CD4-positive, alpha-beta T cell treated with Interleukin-15 for 1 hour (primary cell): Measurements from ENCODE around the gene FIBP.

ENCODE experiments used
- DNase-seq: peaks from one replicate; pipeline ENCODE4 v3.0.0-alpha.2; 2020

FIBP gene

GRCh38 chr11:65869643-65870306 is 18.5 kb downstream of the FIBP start:
- no peak for DNase-seq

GRCh38 chr11:65868907-65869306 is 19.4 kb downstream of the FIBP start:
- DNase-seq = no peak

GRCh38 chr11:65868076-65868667 is 20.1 kb downstream of the FIBP start:
- no peak for DNase-seq

GRCh38 chr11:65867284-65868071 is 20.8 kb downstream of the FIBP start:
- no peak for DNase-seq

- no peak for DNase-seq
Measured at GRCh38 chr11:65866509-65867283, 21.6 kb downstream of the FIBP start.

GRCh38 chr11:65865550-65866172 is 22.6 kb downstream of the FIBP start:
- DNase-seq = no peak

- no peak for DNase-seq
Measured at GRCh38 chr11:65864706-65865471, 23.4 kb downstream of the FIBP start.

- DNase-seq = no peak
Measured at GRCh38 chr11:65863889-65864705, 24.2 kb downstream of the FIBP start.

GRCh38 chr11:65862941-65863888 is 25.1 kb downstream of the FIBP start:
- DNase-seq = no peak

- DNase-seq = no peak
Measured at GRCh38 chr11:65862191-65862735, 26.0 kb downstream of the FIBP start.

GRCh38 chr11:65861533-65862183 is 26.6 kb downstream of the FIBP start:
- DNase-seq = no peak

GRCh38 chr11:65861165-65861505 is 27.1 kb downstream of the FIBP start:
- no peak for DNase-seq

GRCh38 chr11:65860278-65861164 is 27.8 kb downstream of the FIBP start, which contains the start of gene MUS81:
Gene MUS81, plus strand, starts transcription at chr11:65860433. Its CDS starts 321 bp downstream, at chr11:65860754.
- peak; percentile 94 for DNase-seq

- DNase-seq = no peak
Measured at GRCh38 chr11:65859812-65860277, 28.4 kb downstream of the FIBP start.

- DNase-seq = peak; percentile 98
Measured at GRCh38 chr11:65859095-65859811, 29.0 kb downstream of the FIBP start.

- DNase-seq = no peak
Measured at GRCh38 chr11:65858681-65859087, 29.6 kb downstream of the FIBP start.
